ENCODE data around the gene ACVRL1. TPM values are rescaled to one million over a fixed set of nuclear protein-coding genes. Genes with fewer than 3 reads are reported as not detected.

The ACVRL1 gene
- total RNA-seq, 1 experiment from 2014 or later, result 0.98 TPM

DNA sequence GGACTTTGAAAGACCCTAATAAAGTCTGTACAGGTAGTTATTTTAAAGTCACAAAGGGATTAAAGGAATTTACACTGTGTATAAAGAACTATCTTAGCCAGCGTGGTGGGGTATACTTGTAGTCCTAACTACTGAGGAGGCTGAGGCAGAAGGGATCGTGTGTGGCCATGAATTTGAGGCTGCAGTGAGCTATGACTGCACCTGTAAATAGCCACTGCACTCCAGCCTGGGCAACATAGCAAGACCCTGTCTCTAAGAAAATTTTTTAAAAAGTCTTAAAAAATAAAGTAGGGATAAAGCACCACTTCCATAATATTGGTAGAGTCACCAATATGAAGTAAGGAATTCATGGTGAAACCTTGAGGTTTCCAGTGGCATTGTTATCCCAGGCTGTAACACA lies 62.3 kb downstream of the ACVRL1 start:
- Mint-ChIP-seq H3K27me3 (ENCODE audit: low read depth) (no peaks in the 10 kb centered on the region), H3K4me3 (no peak overlapping the region), H3K27ac (no peak overlapping the region), H3K4me1 (peaks cover 37% of the 10 kb centered on the region), H3K9me3 (peaks cover 9% of the 10 kb centered on the region), H3K36me3 (peaks cover 6% of the 10 kb centered on the region)
- ChIA-PET CTCF (interaction anchor here (1.0 to 3.6 kb wide), 11 partner anchors 18 to 154 kb away, joined by 3 to 24 read pairs (median 7); partner anchors contain the start of genes ACVR1B and ACVRL1), POLR2A (no interaction called here)
- ATAC-seq (no peak), DNase-seq (ENCODE audit: low spot score) (no peak)
- peak; percentile 52; the same call in 1 of the 2 replicates for TF ChIP-seq ZNF121 (CRISPR knock-in tag; IDR thresholded peaks at IDR 0.05)
- no peak for TF ChIP-seq FOXP1 (CRISPR knock-in tag; IDR thresholded peaks at IDR 0.05; ENCODE audit: borderline replicate concordance)
- TF ChIP-seq, protein P1, sequence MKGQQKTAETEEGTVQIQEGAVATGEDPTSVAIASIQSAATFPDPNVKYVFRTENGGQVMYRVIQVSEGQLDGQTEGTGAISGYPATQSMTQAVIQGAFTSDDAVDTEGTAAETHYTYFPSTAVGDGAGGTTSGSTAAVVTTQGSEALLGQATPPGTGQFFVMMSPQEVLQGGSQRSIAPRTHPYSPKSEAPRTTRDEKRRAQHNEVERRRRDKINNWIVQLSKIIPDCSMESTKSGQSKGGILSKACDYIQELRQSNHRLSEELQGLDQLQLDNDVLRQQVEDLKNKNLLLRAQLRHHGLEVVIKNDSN (CRISPR knock-in tag; IDR thresholded peaks at IDR 0.05), result no peak
- no peak for TF ChIP-seq ZNF423 (CRISPR knock-in tag; IDR thresholded peaks at IDR 0.05)

DNA sequence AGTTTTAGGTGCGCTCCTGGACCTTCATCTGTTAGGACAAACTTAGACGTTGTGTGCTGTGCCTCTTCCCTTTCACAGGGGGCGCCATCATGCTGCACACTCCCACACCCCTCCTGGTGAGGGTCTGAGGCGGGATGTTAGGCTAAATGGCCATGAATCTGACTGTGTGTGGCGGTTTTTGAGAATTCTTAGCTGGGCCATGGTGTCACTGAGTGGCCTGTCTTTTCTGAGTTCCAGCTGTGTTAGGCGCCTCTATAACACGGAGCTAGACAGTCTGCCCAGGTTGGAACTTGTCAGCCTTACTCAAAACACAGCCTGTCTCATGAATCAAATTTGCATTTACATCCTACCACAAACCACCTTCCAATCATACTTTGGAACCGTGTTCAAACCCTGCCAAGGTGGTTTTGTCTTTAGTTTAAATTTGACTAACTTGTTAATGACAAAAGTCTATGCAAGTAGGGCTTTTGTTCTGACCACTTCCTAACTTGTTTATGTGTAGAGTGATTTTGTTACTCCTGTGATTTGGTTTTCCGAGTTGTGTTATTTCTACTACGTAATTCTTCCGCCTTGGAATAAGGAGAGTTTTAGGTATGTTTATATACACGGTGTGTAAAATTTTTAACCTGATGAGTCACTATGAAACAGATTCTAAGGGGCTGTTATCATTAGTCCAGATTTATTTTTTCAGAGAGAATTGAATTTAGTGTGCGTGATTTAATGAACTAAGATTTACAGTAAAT lies 63.8 kb downstream of the ACVRL1 start:
- peak; percentile 95 for ATAC-seq
- Mint-ChIP-seq H3K4me1 (peaks cover 32% of the 10 kb centered on the region), H3K9me3 (peaks cover 1% of the 10 kb centered on the region), H3K27ac (peak overlapping the region; percentile 52; the same call in 1 of the 2 replicates), H3K36me3 (peaks cover 10% of the 10 kb centered on the region), H3K27me3 (ENCODE audit: low read depth) (no peaks in the 10 kb centered on the region), H3K4me3 (no peak overlapping the region)
- POLR2A ChIA-PET, result no interaction called here
- DNase-seq (ENCODE audit: low spot score), result peak; percentile 63
- TF ChIP-seq GABPB1 (CRISPR knock-in tag; IDR thresholded peaks at IDR 0.05) (no peak), TEAD1 (CRISPR knock-in tag; IDR thresholded peaks at IDR 0.05) (no peak)
- TF ChIP-seq, protein P2, sequence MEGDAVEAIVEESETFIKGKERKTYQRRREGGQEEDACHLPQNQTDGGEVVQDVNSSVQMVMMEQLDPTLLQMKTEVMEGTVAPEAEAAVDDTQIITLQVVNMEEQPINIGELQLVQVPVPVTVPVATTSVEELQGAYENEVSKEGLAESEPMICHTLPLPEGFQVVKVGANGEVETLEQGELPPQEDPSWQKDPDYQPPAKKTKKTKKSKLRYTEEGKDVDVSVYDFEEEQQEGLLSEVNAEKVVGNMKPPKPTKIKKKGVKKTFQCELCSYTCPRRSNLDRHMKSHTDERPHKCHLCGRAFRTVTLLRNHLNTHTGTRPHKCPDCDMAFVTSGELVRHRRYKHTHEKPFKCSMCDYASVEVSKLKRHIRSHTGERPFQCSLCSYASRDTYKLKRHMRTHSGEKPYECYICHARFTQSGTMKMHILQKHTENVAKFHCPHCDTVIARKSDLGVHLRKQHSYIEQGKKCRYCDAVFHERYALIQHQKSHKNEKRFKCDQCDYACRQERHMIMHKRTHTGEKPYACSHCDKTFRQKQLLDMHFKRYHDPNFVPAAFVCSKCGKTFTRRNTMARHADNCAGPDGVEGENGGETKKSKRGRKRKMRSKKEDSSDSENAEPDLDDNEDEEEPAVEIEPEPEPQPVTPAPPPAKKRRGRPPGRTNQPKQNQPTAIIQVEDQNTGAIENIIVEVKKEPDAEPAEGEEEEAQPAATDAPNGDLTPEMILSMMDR (IDR thresholded peaks at IDR 0.05), result peak; percentile 82
- CTCF ChIA-PET, result interaction anchor here (0.6 to 3.6 kb wide), 38 partner anchors 9 to 232 kb away, joined by 3 to 48 read pairs (median 6); partner anchors contain the start of genes ACVR1B, ACVRL1, ANKRD33 and TAMALIN

DNA sequence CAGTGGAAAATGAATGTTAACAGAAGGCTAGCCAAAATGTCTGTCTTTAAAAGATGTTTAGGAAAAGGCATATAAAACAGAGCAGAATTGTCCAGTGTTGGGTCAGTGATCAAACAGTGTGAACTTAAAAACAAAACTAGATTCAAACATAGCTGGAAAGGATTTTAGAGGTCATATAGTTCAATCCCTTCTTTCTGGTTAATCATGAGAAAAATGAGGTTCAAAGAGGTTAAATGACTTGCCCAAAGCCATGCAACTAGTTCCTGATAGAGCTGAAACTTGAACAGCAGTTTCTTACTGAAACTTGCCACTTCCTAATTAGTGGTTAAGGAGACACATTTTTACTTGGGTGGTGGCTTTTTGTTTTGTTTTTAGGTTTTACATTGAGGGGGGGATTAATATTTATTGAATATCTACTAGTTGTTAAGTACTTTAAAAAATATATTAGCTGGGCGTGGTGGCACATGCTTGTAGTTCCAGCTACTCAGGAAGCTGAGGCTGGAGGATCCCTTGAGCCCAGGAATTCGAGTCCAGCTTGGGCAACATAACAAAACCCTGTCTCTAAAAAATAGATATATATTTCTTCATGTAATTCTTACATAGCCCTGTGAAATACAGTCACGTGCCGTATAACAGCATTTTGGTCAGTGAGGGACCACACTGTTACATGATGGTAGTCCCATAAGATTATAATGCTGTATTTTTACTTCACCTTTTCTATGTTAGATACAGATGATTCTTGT lies 64.5 kb downstream of the ACVRL1 start:
- Mint-ChIP-seq H3K27me3 (ENCODE audit: low read depth) (no peaks in the 10 kb centered on the region), H3K9me3 (no peaks in the 10 kb centered on the region), H3K27ac (no peak overlapping the region), H3K36me3 (peaks cover 16% of the 10 kb centered on the region), H3K4me1 (peaks cover 31% of the 10 kb centered on the region), H3K4me3 (no peak overlapping the region)
- TF ChIP-seq NFE2L1 (CRISPR knock-in tag; IDR thresholded peaks at IDR 0.05), result no peak
- TF ChIP-seq MXD4 (CRISPR knock-in tag; IDR thresholded peaks at IDR 0.05; ENCODE audit: borderline replicate concordance), result no peak
- TF ChIP-seq ZNF138 (CRISPR knock-in tag; conservative IDR thresholded peaks at IDR 0.05), result no peak
- TF ChIP-seq RELA (CRISPR knock-in tag; IDR thresholded peaks at IDR 0.05; ENCODE audit: borderline replicate concordance), result no peak
- no peak for TF ChIP-seq ESRRA (CRISPR knock-in tag; IDR thresholded peaks at IDR 0.05; ENCODE audit: borderline replicate concordance)
- no peak for TF ChIP-seq FOXK1 (CRISPR knock-in tag; IDR thresholded peaks at IDR 0.05)
- TF ChIP-seq, protein P3, sequence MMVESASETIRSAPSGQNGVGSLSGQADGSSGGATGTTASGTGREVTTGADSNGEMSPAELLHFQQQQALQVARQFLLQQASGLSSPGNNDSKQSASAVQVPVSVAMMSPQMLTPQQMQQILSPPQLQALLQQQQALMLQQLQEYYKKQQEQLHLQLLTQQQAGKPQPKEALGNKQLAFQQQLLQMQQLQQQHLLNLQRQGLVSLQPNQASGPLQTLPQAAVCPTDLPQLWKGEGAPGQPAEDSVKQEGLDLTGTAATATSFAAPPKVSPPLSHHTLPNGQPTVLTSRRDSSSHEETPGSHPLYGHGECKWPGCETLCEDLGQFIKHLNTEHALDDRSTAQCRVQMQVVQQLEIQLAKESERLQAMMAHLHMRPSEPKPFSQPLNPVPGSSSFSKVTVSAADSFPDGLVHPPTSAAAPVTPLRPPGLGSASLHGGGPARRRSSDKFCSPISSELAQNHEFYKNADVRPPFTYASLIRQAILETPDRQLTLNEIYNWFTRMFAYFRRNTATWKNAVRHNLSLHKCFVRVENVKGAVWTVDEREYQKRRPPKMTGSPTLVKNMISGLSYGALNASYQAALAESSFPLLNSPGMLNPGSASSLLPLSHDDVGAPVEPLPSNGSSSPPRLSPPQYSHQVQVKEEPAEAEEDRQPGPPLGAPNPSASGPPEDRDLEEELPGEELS (CRISPR knock-in tag; IDR thresholded peaks at IDR 0.05), result no peak
- TF ChIP-seq TCF7 (CRISPR knock-in tag; IDR thresholded peaks at IDR 0.05; ENCODE audit: low read depth), result no peak
- TF ChIP-seq, protein P4, sequence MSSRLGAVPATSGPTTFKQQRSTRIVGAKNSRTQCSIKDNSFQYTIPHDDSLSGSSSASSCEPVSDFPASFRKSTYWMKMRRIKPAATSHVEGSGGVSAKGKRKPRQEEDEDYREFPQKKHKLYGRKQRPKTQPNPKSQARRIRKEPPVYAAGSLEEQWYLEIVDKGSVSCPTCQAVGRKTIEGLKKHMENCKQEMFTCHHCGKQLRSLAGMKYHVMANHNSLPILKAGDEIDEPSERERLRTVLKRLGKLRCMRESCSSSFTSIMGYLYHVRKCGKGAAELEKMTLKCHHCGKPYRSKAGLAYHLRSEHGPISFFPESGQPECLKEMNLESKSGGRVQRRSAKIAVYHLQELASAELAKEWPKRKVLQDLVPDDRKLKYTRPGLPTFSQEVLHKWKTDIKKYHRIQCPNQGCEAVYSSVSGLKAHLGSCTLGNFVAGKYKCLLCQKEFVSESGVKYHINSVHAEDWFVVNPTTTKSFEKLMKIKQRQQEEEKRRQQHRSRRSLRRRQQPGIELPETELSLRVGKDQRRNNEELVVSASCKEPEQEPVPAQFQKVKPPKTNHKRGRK (CRISPR knock-in tag; IDR thresholded peaks at IDR 0.05; ENCODE audit: borderline replicate concordance), result no peak
- no peak for TF ChIP-seq ZNF121 (CRISPR knock-in tag; IDR thresholded peaks at IDR 0.05)
- no peak for TF ChIP-seq JAZF1 (CRISPR knock-in tag; IDR thresholded peaks at IDR 0.05)
- no peak for TF ChIP-seq NFYB (CRISPR knock-in tag; conservative IDR thresholded peaks at IDR 0.05; ENCODE audit: low read depth)
- TF ChIP-seq, protein P5, sequence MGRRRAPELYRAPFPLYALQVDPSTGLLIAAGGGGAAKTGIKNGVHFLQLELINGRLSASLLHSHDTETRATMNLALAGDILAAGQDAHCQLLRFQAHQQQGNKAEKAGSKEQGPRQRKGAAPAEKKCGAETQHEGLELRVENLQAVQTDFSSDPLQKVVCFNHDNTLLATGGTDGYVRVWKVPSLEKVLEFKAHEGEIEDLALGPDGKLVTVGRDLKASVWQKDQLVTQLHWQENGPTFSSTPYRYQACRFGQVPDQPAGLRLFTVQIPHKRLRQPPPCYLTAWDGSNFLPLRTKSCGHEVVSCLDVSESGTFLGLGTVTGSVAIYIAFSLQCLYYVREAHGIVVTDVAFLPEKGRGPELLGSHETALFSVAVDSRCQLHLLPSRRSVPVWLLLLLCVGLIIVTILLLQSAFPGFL (CRISPR knock-in tag; IDR thresholded peaks at IDR 0.05; ENCODE audit: borderline replicate concordance), result no peak
- ChIA-PET CTCF (interaction anchor here (0.6 to 3.6 kb wide), 6 partner anchors 32 to 91 kb away, joined by 3 to 48 read pairs (median 11); no protein-coding TSS in a partner anchor), POLR2A (no interaction called here)
- ATAC-seq (no peak), DNase-seq (ENCODE audit: low spot score) (no peak)

Data from WTC11 (cell line).